Myocyte (in vitro differentiated cells): ENCODE measurements around the gene RDH14. TPM values are rescaled to one million over a fixed set of nuclear protein-coding genes. Genes with fewer than 3 reads are reported as not detected.
A peak's percentile ranks its signal among the peaks of the same experiment; 100 is the strongest.

Experiments used
- DNase-seq: peaks from one replicate; pipeline ENCODE4 v3.0.0-alpha.2; 2012; ENCODE audit warnings: low read depth
- total RNA-seq: library from RNA; depleted of rRNA; stranded (reverse); fragments of >200 nt; gene quantifications from 2 replicates; pipeline ENCODE4 v1.2.3, GENCODE V29; 2014

RDH14 gene
- total RNA-seq, 1 donor from 2014 or later = 39.1 TPM

- DNase-seq = no peak
These were observed 5.8 kb upstream of the RDH14 start for GRCh38 chr2:18566145-18566769.

- DNase-seq = no peak
These were observed 288 bp upstream of the RDH14 start for GRCh38 chr2:18560797-18561085.

DNA sequence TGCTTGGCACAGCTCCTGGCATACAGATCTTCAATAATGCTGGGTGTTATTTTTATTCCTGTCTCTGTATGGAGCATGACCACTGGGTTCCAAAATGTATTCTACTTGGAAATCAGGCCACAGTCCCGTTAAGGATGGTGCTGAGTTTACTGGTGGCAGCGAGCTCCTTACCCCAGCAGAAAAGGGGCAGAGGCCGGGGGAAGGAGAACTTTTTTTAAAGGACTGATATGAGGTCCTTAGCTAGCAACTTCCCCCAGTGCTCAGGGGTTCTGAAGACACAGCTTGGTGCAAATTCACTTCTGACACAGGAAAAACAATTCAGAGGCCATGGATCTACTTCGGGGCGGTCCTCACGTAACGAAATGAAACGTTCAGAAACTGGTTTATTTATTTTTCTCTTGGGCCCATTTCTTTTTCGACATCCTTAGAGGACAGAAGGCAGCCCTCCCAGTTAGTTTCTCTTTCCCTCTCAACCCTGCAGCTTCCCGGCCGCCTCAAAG is 872 bp downstream of the RDH14 start:
- no peak for DNase-seq

DNA sequence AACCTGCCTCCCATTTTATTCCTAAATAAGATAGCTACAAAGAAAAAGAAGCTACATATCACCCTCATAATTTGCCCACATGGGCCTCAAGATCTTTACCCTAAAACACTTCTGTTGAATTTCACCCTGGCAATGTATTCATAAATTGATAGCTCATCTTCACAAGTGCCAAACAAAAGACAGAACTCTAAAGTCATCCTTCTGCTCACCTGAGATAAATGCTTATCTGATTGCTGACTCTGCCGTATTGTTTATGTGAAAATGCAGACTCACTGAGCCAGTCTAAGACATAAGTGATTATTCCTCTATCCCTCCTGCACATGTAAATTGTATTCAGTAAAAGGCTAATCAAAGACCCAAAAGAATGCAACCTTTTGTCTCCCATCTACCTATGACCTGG is 2.0 kb downstream of the RDH14 start:
- no peak for DNase-seq

- no peak for DNase-seq
These were observed 3.3 kb downstream of the RDH14 start for GRCh38 chr2:18557121-18557520.

GRCh38 chr2:18552351-18553077 is 7.9 kb downstream of the RDH14 start:
- DNase-seq = no peak

DNA sequence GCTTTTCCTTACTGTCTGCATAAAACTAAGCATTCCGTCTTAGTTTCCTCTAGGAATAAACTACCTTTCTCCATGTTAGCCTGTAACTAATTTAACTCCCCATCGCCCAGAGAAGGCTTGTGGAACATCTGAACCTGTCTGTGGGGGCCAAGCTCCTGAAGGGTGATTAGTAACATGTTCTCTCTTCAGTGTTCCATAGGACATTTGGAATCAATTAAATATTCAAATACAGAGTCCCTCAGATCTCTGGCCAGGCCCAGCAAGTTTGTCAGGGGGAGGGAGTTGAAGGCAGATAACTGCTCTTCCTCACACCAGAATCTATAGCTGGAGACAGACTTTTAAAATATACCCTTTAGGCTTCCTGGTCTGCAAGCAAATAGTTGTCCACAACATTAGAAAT is 8.8 kb downstream of the RDH14 start:
- DNase-seq = no peak

DNA sequence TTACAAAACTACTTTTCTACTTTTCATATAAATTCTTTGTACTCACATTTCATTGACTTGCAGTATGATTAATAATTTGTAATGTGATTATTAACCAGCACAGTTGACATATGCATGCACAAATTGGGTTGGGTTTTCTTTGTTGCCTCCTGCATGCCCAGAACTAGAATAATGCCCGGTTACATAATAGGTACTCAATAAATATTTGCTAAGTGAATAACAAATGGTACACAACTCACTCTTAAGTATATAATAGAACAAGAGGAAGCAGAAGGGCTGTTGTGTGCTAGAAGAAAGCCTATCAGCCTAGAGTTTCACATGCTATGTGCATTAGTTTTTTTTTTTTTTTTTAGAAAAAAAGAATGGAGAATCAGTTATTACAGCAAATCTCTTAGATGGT is 9.3 kb downstream of the RDH14 start:
- no peak for DNase-seq

DNA sequence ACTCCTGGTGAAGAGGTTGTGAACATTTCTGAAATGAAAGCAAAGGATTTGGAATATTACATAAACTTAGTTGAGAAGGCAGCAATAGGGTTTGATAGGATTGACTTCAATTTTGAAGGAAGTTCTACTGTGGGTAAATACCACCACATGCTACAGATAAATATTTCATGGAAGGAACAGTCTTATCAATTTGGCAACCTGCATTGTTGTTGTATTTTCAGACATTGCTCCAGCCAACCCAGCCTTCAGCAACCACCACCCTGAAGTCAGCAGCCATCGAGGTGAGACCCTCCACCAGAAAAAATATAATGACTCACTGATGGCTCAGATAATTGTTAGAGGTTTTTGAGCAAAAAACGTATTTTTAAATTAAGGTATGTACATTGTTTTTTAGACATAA is 10.0 kb downstream of the RDH14 start:
- no peak for DNase-seq

DNA sequence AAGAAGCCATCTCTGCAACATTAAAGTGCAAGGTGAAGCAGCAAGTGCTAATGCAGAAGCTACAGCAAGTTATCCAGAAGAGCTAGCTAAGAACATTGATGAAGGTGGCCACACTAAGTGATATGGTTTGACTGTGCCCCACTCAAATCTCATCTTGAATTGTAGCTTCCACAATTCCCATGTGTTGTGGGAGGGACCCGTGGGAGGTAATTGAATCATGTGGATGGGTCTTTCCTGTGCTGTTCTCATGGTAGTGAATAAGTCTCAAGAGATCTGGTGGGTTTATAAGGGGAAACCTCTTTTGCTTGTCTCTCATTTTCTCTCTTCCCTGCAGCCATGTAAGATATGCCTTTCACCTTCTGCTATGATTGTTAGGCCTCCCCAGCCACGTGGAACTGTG is 11.4 kb downstream of the RDH14 start:
- DNase-seq = no peak

- DNase-seq = no peak
These were observed 11.8 kb downstream of the RDH14 start for GRCh38 chr2:18548621-18549020.

DNA sequence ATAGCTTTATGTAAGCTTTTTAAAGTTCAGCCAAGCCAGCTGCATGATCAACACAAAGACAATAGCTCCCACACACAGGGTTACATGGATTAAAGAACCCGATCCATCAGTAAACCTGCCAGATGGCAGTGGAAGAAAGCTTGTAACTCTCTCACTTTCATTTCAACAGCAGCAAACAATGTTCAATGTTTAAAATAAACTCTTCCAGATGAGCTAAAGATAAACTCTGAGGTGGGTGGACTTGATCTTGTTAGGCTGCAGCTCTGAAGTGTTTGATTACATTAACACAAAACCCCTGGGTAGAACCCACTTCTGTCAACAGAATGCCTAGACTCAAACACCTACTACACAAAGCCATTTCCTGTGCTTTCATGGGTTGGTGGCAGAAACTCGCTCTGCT is 13.9 kb downstream of the RDH14 start:
- DNase-seq = no peak

- DNase-seq = no peak
These were observed 15.1 kb downstream of the RDH14 start for GRCh38 chr2:18545384-18545783.

DNA sequence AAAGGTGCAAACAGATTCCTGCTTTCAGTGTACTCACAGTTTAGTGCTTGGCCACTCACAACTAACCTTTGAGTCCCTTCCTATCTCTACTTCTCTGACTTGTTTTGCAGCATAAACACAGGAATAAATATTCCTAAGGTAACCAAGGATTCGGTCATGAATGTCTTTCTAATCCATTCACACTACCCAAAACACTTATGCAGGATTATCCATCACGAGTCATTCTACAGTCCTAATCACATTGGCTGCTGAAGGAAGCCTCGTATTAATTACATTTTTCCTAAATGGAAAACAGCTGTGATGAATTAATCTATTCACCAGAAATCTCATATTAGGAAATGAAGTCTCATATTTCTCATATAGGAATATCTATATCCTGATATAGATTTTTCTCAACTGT is 16.3 kb downstream of the RDH14 start:
- no peak for DNase-seq

DNA sequence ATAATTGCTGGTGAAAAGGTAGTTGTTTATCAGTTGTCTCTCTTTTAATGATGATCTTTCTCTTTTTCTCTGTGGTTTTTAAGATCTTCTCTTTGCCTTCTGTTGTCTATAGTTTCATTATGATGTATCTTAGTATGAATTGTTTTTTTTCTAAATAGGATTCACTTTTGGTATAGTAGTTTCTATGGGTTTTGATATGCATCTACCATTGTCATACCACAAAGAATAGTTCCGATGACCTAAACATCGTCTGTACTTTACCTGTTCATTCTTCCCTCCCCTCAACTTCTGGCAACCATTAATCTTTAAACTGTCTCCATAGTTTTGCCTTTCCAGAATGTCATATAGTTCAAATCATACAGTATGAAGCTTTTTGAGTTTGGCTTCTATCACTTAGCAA is 19.6 kb downstream of the RDH14 start:
- DNase-seq = no peak

- DNase-seq = no peak
These were observed 23.8 kb downstream of the RDH14 start for GRCh38 chr2:18536697-18537096.

- no peak for DNase-seq
These were observed 24.4 kb downstream of the RDH14 start for GRCh38 chr2:18536100-18536499.

- DNase-seq = no peak
These were observed 29.3 kb downstream of the RDH14 start for GRCh38 chr2:18531194-18531593.

- DNase-seq = no peak
These were observed 32.6 kb downstream of the RDH14 start for GRCh38 chr2:18527822-18528221.

DNA sequence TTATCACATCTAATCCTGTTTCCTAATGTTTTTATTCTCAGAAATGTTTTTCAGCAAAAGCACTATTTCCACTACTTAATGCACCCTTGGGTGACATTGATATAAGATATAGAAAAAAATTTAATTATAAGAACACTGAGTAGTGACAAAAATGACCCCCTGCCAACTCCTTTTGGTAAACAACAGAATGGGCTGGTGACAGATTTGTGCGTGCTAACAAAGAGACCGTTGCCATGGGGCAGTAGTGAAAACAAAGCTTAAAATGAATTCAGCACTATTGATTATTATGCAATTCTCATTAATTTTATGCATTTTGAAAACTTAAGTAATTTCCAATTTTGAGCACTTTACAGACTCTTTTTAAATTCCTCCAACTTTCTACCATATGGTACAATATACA is 33.1 kb downstream of the RDH14 start:
- no peak for DNase-seq

GRCh38 chr2:18526429-18526828 is 34.0 kb downstream of the RDH14 start:
- DNase-seq = no peak

DNA sequence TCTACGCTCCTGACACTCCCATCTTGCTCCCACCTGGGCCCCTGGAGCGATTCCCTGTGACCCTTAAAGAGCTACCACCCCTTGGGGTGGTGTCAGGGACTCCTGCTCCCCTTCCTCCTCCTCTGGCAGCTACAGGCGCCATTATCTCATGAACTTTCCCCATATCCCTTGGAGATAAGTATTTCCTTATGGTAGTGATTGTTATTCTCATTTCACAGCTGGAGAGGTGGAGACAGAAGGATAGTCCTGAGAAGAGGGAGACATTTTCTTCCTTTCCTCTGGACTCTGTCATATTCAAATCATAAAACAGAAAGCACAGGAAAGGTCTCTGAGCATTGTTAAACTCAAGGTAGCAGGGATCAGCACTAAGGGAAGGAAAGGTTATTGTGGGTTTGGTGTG is 34.6 kb downstream of the RDH14 start:
- no peak for DNase-seq

DNA sequence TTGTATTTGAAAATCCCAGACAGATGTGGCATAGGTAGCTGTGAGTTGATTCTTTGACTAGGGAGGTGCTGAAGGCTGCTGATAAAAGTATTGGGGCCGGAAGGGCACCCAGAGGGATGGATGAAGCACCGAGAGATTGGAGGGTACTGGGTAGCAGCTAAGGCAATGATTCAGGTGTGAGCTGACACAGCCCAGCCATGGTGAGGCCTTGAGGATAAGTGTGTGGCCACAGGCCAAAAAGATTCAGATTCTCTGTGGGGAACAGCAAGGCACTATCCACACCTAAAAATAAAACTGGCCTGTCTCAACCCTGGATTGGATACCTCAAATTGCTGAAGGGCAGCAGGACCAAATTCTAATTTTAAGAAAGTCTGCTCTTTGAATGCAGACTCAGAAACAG is 35.2 kb downstream of the RDH14 start:
- DNase-seq = peak; percentile 58
